ENCODE data around the gene PTPRC.

The PTPRC gene

DNA sequence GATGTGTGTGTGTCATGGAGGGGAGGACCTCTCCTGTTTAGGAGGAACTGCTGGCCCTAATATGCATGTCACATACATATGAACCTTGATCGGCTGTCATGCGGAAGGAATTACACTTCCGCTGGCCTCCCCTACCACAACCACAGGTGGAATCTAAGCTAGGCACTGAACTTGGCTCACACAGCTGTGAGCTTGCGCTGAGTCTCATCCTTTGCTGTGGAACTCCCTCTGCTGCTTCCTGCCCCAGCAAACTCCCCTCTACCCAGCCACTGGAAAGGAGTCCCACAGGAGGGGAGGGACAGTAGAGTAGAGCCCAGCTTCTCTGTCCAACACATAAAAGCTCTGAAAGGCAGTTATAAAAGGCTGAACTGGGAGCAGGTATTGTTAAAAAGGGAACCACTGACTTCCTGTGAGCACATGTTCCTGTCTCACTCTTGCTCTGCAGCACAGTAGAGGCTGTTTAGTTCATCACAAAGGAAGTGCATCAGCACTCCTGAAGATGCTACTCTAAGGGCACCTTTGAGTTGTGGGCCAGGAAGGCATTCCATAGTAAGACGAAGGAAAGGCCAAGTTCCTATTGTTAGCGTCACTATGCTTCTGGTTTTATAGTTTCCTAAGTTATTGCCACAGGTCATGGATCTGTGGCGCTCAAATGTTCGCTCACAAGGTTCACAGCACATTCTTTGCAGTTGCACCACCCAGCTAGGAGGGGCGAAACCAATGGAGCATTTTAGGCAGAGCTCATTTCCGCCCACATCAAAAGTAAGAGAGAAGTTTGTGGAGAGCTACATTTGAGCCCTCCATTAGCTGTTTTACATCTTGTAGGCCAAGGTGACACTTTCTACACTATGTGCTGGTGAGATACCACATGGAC is 17.7 kb upstream of the PTPRC start:
- H3K4me1 ChIP-seq (ENCODE audit: control insufficient read depth in 5 of 5, insufficient read depth in 5 of 5, low read length in 5 of 5), result peaks cover 0 to 5% (median 0%) of the 10 kb centered on the region in 5 donors
- no peaks in the 10 kb centered on the region for H3K36me3 ChIP-seq (ENCODE audit: control insufficient read depth in 5 of 5, insufficient read depth in 5 of 5, low read length in 5 of 5)
- H3K9ac ChIP-seq (ENCODE audit: low read length in 5 of 5), result no peak overlapping the region
- no peaks in the 10 kb centered on the region for H3K9me3 ChIP-seq (ENCODE audit: control insufficient read depth in 5 of 5, low read length in 5 of 5)
- H3K27ac ChIP-seq (ENCODE audit: low read depth, low read length), result no peak overlapping the region
- H3K4me3 ChIP-seq (ENCODE audit: low read depth in 1 of 5, low read length in 5 of 5), result peak overlapping the region in 1 of 5 donors; percentile 13
- H3K27me3 ChIP-seq (ENCODE audit: control insufficient read depth in 5 of 5, insufficient read depth in 4 of 5, low read length in 5 of 5), result no peaks in the 10 kb centered on the region

GRCh38 chr1:198622001-198622400 is 16.8 kb upstream of the PTPRC start:
- H3K4me3 ChIP-seq (ENCODE audit: low read depth in 1 of 5, low read length in 5 of 5), result no peak overlapping the region
- H3K27ac ChIP-seq (ENCODE audit: low read depth, low read length), result no peak overlapping the region
- no peaks in the 10 kb centered on the region for H3K9me3 ChIP-seq (ENCODE audit: control insufficient read depth in 5 of 5, low read length in 5 of 5)
- H3K9ac ChIP-seq (ENCODE audit: low read length in 5 of 5), result no peak overlapping the region
- no peaks in the 10 kb centered on the region for H3K36me3 ChIP-seq (ENCODE audit: control insufficient read depth in 5 of 5, insufficient read depth in 5 of 5, low read length in 5 of 5)
- H3K27me3 ChIP-seq (ENCODE audit: control insufficient read depth in 5 of 5, insufficient read depth in 4 of 5, low read length in 5 of 5), result no peaks in the 10 kb centered on the region
- H3K4me1 ChIP-seq (ENCODE audit: control insufficient read depth in 5 of 5, insufficient read depth in 5 of 5, low read length in 5 of 5), result peaks cover 0 to 5% (median 0%) of the 10 kb centered on the region in 5 donors

- H3K27me3 ChIP-seq (ENCODE audit: control insufficient read depth in 5 of 5, insufficient read depth in 4 of 5, low read length in 5 of 5), result no peaks in the 10 kb centered on the region
- peaks cover 0 to 5% (median 0%) of the 10 kb centered on the region in 5 donors for H3K4me1 ChIP-seq (ENCODE audit: control insufficient read depth in 5 of 5, insufficient read depth in 5 of 5, low read length in 5 of 5)
- no peaks in the 10 kb centered on the region for H3K9me3 ChIP-seq (ENCODE audit: control insufficient read depth in 5 of 5, low read length in 5 of 5)
- no peaks in the 10 kb centered on the region for H3K36me3 ChIP-seq (ENCODE audit: control insufficient read depth in 5 of 5, insufficient read depth in 5 of 5, low read length in 5 of 5)
- H3K4me3 ChIP-seq (ENCODE audit: low read depth in 1 of 5, low read length in 5 of 5), result no peak overlapping the region
- H3K9ac ChIP-seq (ENCODE audit: low read length in 5 of 5), result no peak overlapping the region
- H3K27ac ChIP-seq (ENCODE audit: low read depth, low read length), result no peak overlapping the region
Measured at GRCh38 chr1:198623752-198624647, 14.8 kb upstream of the PTPRC start.

DNA sequence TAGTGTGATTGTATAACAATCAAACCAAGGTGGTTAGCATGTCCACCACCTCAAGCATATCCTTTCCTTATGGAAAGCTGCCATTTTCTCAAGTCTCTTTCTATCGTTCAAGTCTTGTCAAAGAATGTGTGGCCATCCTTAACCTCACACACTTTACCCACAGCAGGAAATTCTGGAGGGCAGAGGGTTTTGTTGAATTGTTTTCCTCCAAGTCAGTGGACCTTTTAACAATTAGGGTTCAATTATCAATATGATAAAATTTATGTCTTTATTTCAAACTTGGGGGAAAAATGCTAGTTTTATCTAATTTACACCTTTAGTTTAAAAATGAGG is 14.2 kb upstream of the PTPRC start:
- peaks cover 0 to 5% (median 0%) of the 10 kb centered on the region in 5 donors for H3K4me1 ChIP-seq (ENCODE audit: control insufficient read depth in 5 of 5, insufficient read depth in 5 of 5, low read length in 5 of 5)
- H3K9me3 ChIP-seq (ENCODE audit: control insufficient read depth in 5 of 5, low read length in 5 of 5), result no peaks in the 10 kb centered on the region
- H3K4me3 ChIP-seq (ENCODE audit: low read depth in 1 of 5, low read length in 5 of 5), result no peak overlapping the region
- no peak overlapping the region for H3K27ac ChIP-seq (ENCODE audit: low read depth, low read length)
- no peaks in the 10 kb centered on the region for H3K36me3 ChIP-seq (ENCODE audit: control insufficient read depth in 5 of 5, insufficient read depth in 5 of 5, low read length in 5 of 5)
- no peak overlapping the region for H3K9ac ChIP-seq (ENCODE audit: low read length in 5 of 5)
- H3K27me3 ChIP-seq (ENCODE audit: control insufficient read depth in 5 of 5, insufficient read depth in 4 of 5, low read length in 5 of 5), result no peaks in the 10 kb centered on the region

DNA sequence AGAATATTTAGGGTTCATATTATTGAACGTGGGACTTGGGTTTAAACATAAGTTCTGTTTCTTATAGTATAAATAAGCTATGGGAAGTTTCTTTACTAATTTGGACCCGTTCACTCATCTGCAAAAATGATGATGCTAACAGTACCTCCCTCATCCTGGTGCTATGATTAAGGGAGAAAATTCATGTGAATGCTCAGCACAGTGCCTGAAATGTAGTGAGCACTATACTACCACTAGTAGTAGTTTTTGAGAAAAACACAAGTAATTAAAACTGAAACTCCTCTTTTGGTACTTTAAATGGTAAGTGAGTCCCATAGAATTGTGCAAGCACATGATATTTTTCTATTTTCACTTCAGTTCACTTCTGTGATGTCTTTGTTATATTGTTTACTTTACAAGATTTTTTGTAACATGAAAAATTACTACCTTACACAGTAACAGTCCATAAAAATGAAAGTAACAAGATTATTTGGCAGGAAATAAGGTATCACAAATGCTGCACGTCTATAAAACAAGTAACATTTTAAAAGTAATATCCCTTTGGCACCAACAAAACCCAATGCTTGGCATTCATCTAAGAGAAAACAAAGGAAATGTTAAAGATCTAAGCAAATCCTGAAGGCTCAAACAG is 11.3 kb upstream of the PTPRC start:
- no peaks in the 10 kb centered on the region for H3K36me3 ChIP-seq (ENCODE audit: control insufficient read depth in 5 of 5, insufficient read depth in 5 of 5, low read length in 5 of 5)
- no peak overlapping the region for H3K9ac ChIP-seq (ENCODE audit: low read length in 5 of 5)
- no peaks in the 10 kb centered on the region for H3K4me1 ChIP-seq (ENCODE audit: control insufficient read depth in 5 of 5, insufficient read depth in 5 of 5, low read length in 5 of 5)
- H3K27ac ChIP-seq (ENCODE audit: low read depth, low read length), result no peak overlapping the region
- H3K27me3 ChIP-seq (ENCODE audit: control insufficient read depth in 5 of 5, insufficient read depth in 4 of 5, low read length in 5 of 5), result no peaks in the 10 kb centered on the region
- H3K4me3 ChIP-seq (ENCODE audit: low read depth in 1 of 5, low read length in 5 of 5), result no peak overlapping the region
- H3K9me3 ChIP-seq (ENCODE audit: control insufficient read depth in 5 of 5, low read length in 5 of 5), result no peaks in the 10 kb centered on the region

- Histone ChIP-seq H3K4me3 (ENCODE audit: low read depth in 1 of 5, low read length in 5 of 5) (no peak overlapping the region), H3K27me3 (ENCODE audit: control insufficient read depth in 5 of 5, insufficient read depth in 4 of 5, low read length in 5 of 5) (no peaks in the 10 kb centered on the region), H3K4me1 (ENCODE audit: control insufficient read depth in 5 of 5, insufficient read depth in 5 of 5, low read length in 5 of 5) (no peaks in the 10 kb centered on the region), H3K27ac (ENCODE audit: low read depth, low read length) (no peak overlapping the region), H3K9ac (ENCODE audit: low read length in 5 of 5) (no peak overlapping the region), H3K36me3 (ENCODE audit: control insufficient read depth in 5 of 5, insufficient read depth in 5 of 5, low read length in 5 of 5) (no peaks in the 10 kb centered on the region), H3K9me3 (ENCODE audit: control insufficient read depth in 5 of 5, low read length in 5 of 5) (no peaks in the 10 kb centered on the region)
Measured at GRCh38 chr1:198628067-198628455, 10.8 kb upstream of the PTPRC start.

GRCh38 chr1:198629610-198630009 is 9.2 kb upstream of the PTPRC start:
- no peak overlapping the region for H3K27ac ChIP-seq (ENCODE audit: low read depth, low read length)
- no peaks in the 10 kb centered on the region for H3K9me3 ChIP-seq (ENCODE audit: control insufficient read depth in 5 of 5, low read length in 5 of 5)
- H3K4me1 ChIP-seq (ENCODE audit: control insufficient read depth in 5 of 5, insufficient read depth in 5 of 5, low read length in 5 of 5), result peaks cover 0 to 4% (median 0%) of the 10 kb centered on the region in 5 donors
- H3K36me3 ChIP-seq (ENCODE audit: control insufficient read depth in 5 of 5, insufficient read depth in 5 of 5, low read length in 5 of 5), result no peaks in the 10 kb centered on the region
- H3K27me3 ChIP-seq (ENCODE audit: control insufficient read depth in 5 of 5, insufficient read depth in 4 of 5, low read length in 5 of 5), result no peaks in the 10 kb centered on the region
- no peak overlapping the region for H3K9ac ChIP-seq (ENCODE audit: low read length in 5 of 5)
- no peak overlapping the region for H3K4me3 ChIP-seq (ENCODE audit: low read depth in 1 of 5, low read length in 5 of 5)

DNA sequence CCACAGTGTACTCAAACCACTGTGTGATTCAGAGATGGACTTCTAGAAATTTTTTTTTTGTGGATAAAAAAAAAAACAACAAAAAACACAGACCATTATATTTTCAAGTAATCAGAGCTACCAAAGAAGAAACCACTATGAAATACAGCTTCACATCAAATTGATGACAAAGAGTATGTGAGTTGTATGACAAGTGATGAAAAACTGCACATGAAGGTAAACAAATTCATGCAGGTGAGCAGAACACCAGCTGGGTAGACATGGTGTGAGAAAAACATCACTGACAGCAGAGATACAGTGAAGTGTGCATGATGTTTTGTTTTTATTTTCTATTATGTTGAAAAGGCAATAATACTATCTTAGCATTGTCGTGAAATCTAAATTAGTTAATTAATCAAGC is 8.0 kb upstream of the PTPRC start:
- Histone ChIP-seq H3K36me3 (ENCODE audit: control insufficient read depth in 5 of 5, insufficient read depth in 5 of 5, low read length in 5 of 5) (no peaks in the 10 kb centered on the region), H3K9me3 (ENCODE audit: control insufficient read depth in 5 of 5, low read length in 5 of 5) (no peaks in the 10 kb centered on the region), H3K4me3 (ENCODE audit: low read depth in 1 of 5, low read length in 5 of 5) (no peak overlapping the region), H3K27me3 (ENCODE audit: control insufficient read depth in 5 of 5, insufficient read depth in 4 of 5, low read length in 5 of 5) (no peaks in the 10 kb centered on the region), H3K4me1 (ENCODE audit: control insufficient read depth in 5 of 5, insufficient read depth in 5 of 5, low read length in 5 of 5) (peaks cover 0 to 4% (median 0%) of the 10 kb centered on the region in 5 donors), H3K27ac (ENCODE audit: low read depth, low read length) (no peak overlapping the region), H3K9ac (ENCODE audit: low read length in 5 of 5) (no peak overlapping the region)

GRCh38 chr1:198631292-198631691 is 7.5 kb upstream of the PTPRC start:
- Histone ChIP-seq H3K36me3 (ENCODE audit: control insufficient read depth in 5 of 5, insufficient read depth in 5 of 5, low read length in 5 of 5) (no peaks in the 10 kb centered on the region), H3K27ac (ENCODE audit: low read depth, low read length) (no peak overlapping the region), H3K27me3 (ENCODE audit: control insufficient read depth in 5 of 5, insufficient read depth in 4 of 5, low read length in 5 of 5) (no peaks in the 10 kb centered on the region), H3K4me3 (ENCODE audit: low read depth in 1 of 5, low read length in 5 of 5) (no peak overlapping the region), H3K4me1 (ENCODE audit: control insufficient read depth in 5 of 5, insufficient read depth in 5 of 5, low read length in 5 of 5) (peaks cover 0 to 4% (median 0%) of the 10 kb centered on the region in 5 donors), H3K9me3 (ENCODE audit: control insufficient read depth in 5 of 5, low read length in 5 of 5) (no peaks in the 10 kb centered on the region), H3K9ac (ENCODE audit: low read length in 5 of 5) (no peak overlapping the region)

- no peak overlapping the region for H3K27ac ChIP-seq (ENCODE audit: low read depth, low read length)
- no peak overlapping the region for H3K9ac ChIP-seq (ENCODE audit: low read length in 5 of 5)
- peaks cover 0 to 4% (median 0%) of the 10 kb centered on the region in 5 donors for H3K4me1 ChIP-seq (ENCODE audit: control insufficient read depth in 5 of 5, insufficient read depth in 5 of 5, low read length in 5 of 5)
- H3K9me3 ChIP-seq (ENCODE audit: control insufficient read depth in 5 of 5, low read length in 5 of 5), result no peaks in the 10 kb centered on the region
- no peak overlapping the region for H3K4me3 ChIP-seq (ENCODE audit: low read depth in 1 of 5, low read length in 5 of 5)
- H3K36me3 ChIP-seq (ENCODE audit: control insufficient read depth in 5 of 5, insufficient read depth in 5 of 5, low read length in 5 of 5), result no peaks in the 10 kb centered on the region
- no peaks in the 10 kb centered on the region for H3K27me3 ChIP-seq (ENCODE audit: control insufficient read depth in 5 of 5, insufficient read depth in 4 of 5, low read length in 5 of 5)
Measured at GRCh38 chr1:198632007-198632406, 6.8 kb upstream of the PTPRC start.

Data from subcutaneous abdominal adipose tissue (tissue), 5 donors.